GM18502 (cell line): Measurements from ENCODE around the gene PIP4K2C.
"Not testable (repeated sequence)": the region's sequence is repeated elsewhere in the genome, so short reads cannot be mapped to it uniquely, and the experiment has no call there.

ENCODE experiments used
- ATAC-seq: cut with Tn5 transposase; IDR thresholded peaks from one replicate; pipeline ENCODE4 v1.9.1; 2021; ENCODE audit warnings: mild to moderate bottlenecking; ENCODE audit not compliant: unreplicated experiment, poor library complexity

PIP4K2C gene

DNA sequence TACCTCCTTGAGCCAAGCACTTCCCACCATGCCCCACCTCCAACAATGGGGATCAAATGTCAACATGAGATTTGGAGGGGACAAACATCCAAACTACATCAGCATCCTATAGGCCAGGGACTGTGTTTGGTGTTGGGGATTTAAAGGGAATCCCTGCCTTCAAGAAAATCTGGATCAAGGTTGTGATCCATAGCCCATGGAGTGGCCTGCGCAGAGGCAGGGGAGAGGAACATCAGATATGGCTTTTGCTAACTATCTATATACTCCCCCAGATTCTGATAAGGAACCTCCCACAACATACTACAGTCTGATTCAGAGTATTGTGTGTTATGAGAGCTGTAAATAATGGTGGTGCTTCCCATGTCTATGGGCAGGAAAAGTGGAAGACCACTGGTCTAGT lies 36.1 kb upstream of the PIP4K2C start:
- ATAC-seq = no peak

DNA sequence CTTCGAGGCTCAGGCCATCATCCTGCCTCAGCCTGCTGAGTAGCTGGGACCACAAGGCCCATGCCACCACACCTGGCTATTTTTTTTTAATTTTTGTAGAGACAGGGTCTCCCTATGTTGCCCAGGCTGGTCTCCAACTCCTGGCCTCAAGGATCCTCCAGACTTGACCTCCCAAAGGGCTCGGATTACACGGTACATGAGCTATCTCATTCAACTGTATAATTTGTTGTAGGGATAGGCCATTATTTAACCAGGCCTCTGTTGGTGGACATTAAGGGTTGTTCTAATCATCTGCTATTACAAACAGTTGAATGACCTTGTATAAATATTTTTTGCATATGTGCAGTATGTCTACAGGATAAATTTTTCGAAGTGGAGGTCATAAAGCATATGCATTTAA lies 32.1 kb upstream of the PIP4K2C start:
- ATAC-seq = no peak

DNA sequence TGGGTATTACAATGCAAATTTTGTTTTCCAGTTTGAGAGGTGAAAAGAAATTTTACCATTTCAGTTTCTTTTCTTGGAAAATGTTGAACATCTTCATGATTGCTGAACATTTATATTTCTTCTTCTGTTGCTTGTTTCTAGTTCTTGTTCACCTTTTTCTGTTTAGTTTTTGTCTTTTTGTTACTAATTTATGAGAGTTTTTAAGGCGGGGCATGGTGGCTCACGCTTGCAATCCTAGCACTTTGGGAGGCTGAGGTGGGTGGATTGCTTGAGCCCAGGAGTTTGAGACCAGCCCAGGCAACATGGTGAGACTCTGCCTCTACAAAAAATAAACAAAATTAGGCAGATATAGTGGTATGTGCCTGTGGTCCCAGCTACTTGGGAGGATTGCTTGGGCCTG lies 30.5 kb upstream of the PIP4K2C start:
- no peak for ATAC-seq

DNA sequence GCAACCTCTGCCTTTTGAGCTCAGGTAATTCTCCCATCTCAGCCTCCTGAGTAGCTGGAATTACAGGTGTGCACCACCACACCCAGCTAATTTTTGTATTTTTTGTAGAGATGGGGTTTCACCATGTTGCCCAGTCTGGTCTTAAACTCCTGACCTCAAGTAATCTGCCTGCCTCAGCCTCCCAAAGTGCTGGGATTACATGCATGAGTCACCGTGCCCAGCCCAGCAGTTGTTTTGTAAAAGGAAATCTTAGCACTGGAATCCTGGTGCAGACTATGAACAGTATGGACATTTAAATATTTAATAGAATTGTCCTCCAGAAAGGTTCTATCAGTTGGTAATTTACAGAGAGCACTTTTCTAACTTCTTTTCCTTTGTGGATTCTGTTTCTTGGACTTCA lies 29.9 kb upstream of the PIP4K2C start:
- not testable (repeated sequence) for ATAC-seq

DNA sequence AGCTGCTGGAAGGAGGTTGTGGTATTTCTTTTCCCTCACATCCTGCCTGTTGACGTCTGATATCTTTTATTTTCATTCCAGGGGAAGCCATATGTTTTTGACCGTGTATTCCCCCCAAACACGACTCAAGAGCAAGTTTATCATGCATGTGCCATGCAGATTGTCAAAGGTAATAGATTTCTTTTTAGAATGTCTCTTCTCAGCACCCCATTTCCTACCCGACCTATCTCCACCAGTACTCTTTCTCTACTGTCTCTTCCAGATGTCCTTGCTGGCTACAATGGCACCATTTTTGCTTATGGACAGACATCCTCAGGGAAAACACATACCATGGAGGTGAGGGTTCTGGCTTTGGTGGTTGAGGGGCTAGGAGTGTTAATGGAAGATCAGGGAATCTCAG lies 27.6 kb upstream of the PIP4K2C start:
- ATAC-seq = no peak

DNA sequence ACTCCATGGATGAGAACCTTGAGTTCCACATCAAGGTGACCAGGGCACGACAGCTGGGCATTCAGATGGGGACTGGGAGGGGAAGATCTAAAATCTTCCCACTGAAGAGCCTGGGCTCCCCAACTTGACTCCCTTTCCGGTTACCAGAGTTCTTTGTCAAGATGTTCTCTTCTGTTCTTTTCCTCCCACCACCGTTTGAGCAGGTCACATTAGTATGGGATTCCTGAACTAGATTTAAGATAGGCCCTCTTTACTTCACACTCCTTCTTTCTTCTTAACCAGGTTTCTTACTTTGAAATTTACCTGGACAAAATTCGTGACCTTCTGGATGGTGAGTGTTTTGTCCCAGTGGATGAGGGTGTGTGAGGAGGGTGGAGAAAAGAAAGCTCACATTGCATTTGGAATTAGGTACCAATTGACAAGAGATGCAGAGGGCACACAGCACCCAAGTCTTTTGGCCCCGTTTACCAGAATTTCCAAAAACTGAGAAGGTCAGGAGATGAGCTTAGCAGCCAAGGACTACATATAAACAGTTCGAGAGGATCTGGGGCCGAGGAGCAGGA lies 26.7 kb upstream of the PIP4K2C start:
- ATAC-seq = no peak

DNA sequence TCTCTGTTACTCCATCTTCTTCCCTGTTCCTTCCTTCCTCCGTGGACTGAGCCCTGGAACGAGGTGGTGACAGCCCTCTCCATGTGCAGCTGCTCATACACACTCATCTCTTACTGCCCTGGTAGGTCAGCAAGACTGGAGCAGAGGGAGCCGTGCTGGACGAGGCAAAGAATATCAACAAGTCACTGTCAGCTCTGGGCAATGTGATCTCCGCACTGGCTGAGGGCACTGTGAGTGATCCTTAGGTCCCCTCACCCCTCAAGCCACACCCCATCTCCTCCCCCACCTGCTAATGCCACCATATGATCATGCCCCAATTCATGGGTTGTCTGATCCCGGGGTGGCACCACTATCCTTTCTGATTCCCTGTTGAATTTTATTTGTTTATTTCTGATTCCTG lies 22.2 kb upstream of the PIP4K2C start:
- no peak for ATAC-seq

DNA sequence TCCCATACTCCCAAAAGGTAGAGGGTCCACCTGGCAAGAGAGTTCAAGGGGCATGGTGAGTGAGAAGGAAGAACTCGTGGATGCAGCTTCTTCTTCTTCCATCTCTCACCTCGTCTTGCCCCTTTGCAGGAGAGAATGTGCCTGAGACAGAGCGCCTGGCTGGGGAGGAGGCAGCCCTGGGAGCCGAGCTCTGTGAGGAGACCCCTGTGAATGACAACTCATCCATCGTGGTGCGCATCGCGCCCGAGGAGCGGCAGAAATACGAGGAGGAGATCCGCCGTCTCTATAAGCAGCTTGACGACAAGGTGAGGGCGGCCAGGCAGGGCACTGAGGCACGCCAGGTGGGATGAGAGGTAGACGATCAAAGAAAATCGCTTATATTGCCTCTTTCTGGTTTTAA lies 21.1 kb upstream of the PIP4K2C start:
- no peak for ATAC-seq

DNA sequence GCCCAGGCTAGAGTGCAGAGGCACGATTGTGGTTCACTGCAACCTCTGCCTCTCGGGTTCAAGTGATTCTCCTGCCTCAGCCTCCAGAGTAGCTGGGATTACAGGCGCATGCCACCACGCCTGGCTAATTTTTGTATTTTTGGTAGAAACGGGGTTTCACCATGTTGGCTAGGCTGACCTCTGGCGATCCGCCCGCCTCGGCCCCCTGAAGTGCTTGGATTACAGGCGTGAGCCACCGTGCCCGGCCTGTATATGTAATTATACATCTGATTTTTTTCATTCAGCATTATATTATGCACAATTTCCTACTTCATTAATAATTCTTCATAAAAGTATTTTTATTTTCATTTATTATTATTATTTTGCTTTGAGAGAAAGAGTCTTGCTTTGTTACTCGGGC lies 20.6 kb upstream of the PIP4K2C start:
- ATAC-seq = not testable (repeated sequence)

DNA sequence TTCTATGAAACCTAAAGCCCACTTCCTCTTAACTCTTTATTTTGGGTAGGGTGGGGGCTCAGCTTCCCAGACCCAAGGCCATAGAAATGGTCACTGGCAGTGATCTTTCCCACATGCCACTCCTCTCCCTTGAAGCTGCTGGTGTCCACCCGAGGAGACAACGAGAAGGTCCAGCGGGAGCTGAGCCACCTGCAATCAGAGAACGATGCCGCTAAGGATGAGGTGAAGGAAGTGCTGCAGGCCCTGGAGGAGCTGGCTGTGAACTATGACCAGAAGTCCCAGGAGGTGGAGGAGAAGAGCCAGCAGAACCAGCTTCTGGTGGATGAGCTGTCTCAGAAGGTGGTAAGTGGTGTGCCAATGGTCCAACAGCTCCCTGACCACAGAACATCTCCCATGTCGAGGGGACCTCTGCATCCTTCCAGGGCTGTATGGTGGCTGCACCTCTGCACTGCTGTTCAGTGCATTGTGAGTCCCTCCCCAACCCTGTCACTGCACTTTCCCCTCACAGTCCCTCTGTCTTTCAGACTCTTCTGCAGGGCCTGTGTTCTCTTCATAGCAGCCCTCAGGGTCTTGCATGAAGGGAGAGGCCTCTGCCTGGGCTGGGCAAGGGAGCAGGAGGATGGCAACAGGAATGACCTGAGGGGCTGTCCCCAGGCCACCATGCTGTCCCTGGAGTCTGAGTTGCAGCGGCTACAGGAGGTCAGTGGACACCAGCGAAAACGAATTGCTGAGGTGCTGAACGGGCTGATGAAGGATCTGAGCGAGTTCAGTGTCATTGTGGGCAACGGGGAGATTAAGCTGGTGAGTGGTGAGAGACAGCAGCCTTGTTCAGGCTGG lies 18.8 kb upstream of the PIP4K2C start:
- no peak for ATAC-seq

DNA sequence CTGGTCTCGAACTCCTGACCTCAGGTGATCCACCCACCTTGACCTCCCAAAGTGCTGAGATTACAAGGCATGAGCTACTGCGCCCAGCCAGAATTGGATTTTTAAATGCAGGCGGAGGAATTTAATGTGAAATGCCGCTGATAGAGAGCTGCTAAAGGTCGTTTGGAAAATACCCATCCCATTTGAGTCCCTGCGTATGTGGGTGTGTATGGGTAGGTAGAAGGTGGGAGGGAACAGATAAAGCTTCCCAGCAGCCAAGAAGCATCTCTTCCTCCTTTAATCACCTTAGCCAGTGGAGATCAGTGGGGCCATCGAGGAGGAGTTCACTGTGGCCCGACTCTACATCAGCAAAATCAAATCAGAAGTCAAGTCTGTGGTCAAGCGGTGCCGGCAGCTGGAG lies 16.2 kb upstream of the PIP4K2C start:
- ATAC-seq = no peak

DNA sequence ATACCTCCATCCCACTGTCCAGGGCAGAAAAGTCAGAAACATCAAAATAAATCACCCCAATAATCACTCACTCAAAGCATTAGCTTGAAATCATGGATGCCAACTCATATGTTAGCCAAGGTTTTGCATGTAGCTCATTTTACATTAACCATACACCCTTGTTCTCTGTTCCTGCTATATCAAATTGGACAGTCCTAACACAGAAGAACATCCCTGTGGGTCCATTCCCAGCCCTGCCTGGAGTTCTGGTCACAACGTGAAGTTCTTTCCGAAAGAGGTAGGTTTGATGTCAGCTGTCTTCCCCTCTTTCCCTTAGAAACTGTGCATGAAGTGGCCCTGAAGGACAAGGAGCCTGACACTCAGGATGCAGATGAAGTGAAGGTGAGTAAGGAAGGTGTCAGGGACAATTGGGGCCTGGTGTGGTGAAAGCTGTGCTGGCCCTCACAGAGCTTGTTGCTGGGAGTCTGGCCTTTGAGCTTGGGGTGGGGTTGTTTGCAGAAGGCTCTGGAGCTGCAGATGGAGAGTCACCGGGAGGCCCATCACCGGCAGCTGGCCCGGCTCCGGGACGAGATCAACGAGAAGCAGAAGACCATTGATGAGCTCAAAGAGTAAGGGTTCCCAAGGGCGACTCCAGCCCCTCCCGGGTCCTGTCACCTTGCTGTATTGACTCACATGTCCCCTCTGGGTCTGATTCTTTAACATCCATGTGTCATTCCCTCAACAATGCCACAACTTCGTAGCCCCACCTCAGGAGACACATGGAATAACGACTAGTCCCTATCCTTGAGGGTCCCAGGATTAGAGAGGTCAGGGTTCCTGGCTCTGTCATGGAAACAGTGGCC lies 15.0 kb upstream of the PIP4K2C start:
- no peak for ATAC-seq

DNA sequence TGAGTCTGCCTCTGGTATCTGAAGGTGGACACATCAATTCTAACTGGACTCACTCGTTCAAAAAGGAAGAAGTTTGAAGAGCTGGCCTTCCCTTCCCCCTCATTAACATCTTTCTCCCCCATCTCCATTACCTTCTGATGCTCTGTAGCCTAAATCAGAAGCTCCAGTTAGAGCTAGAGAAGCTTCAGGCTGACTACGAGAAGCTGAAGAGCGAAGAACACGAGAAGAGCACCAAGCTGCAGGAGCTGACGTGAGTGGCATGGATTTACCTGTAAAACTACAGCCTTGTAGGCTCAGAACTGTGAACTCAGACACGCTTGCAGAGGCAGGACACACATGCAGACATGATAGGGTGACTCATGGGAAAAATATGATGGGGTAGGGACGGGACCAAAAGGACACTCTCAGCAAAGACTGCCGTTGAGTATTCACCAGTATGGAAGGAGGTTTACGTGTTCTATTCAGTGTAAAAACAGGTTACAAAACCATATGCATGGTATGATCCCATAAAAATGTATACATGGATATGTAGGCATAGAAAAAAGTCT lies 14.3 kb upstream of the PIP4K2C start:
- no peak for ATAC-seq

DNA sequence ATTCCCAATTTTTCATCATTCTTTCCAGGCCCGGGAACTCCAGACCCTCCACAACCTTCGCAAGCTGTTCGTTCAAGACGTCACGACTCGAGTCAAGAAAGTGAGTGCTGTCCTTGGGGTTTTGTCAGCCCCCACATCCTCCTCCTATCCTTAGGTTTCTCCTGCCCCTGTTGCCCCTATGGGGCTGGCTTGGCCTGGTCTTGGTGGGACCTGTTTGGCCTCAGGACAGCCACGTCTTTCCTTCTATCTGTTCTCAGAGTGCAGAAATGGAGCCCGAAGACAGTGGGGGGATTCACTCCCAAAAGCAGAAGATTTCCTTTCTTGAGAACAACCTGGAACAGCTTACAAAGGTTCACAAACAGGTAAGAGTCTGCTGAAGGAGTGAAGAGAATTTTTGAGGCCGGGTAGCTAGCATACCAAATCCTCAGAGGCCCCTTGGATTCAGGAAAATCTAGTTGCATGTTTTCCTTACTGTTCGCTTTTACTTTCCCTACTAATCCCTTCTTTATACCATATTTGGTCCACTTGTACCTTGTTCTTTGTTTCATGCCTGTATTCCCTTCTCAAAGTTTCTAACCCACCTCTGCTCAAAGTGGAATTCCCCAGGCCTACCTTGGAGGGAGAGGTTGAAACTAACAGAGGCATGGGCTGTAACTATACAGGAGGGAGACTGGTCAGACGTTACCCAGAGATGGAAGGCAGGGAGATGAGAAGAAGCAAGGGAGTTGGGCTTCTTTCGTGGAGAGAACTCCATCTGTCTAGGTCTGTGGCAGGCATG lies 12.8 kb upstream of the PIP4K2C start:
- ATAC-seq = no peak

DNA sequence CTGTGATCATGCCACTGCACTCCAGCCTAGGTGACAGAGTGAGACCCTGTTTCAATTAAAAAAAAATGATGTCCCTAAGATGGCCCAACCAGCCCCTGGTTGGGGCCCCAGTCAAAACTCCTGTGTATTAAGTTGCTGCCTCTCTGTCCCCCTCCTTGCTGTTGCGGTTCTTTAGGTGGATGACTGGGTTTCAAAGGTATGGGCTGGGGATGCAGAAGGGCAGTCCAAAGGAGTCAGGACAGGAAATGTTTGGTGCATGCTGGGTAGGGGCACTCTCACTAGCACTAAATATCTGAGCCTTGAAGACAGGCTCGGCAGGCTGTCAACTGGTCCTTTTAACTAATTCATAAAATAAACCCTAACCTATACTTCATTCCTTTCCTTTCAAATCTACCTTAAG lies 12.0 kb upstream of the PIP4K2C start:
- ATAC-seq = no peak

DNA sequence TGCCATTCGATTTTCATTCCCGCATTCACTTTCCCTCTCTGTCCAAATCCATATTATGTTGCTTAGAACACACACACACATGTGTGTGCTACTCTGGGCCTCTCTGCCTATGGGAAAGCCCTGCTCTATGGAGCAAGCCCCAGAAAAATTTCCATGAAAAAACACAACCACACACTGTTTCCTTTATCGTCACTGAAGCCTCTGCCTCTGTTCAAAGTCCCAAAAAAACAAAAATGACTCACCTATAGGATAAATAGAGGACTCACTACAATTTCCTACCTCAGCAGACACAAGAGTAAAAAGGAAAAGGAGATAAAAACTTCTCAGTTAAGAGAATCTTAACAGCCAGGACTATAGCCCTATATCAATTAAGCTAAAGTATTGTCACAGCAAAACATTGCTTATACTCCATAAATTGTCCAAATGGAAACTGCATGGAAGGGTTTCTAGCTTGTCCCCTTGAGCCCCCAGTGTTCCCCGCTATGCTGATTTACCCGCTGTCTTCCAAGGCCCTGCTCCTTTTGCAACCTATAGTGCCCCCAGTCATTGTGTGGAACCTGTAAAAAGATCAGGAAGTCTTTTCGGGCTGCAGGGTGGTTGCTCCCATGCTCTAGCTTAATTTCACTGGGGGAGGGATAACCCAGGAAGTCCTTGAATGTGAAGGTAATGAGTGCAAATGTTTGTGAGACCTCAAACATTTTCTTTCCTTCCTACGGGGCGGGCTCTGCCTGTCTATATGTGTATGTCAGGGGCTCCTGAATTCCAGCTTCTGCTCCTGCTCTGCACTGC lies 11.1 kb upstream of the PIP4K2C start:
- no peak for ATAC-seq

DNA sequence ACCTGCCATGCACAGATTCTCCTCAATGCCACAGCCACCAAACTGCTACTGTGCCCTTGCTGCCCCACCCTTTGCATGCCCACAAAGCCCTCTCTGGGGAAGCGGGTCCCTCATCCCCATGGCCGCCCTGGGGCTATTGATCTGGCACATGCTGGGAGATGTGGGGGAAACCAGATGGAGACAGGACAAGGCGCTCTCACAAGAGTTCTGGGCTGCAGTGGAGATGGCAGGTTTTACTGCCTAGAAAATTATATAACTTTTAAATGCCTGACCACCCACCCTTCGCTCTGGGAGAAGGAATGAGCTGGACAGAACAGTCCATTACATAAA lies 10.6 kb upstream of the PIP4K2C start:
- no peak for ATAC-seq

DNA sequence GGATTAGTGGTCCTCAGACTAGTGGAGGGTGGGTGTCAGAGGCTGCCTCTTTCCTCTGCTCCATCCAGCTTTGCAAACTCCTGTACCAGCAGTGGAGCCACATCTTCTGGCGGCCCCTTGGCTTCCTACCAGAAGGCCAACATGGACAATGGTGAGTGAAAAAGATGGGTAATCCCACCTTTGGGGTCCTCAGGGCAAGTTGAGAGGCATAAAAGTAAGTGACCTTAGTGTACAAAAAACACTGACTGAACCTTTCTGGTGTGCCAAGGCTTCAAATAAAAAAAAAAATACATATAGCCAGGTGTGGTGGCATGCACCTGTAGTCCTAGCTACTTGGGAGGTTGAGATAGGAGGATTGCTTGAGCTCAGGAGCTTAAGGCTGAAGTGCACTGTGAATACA lies 9.2 kb upstream of the PIP4K2C start:
- ATAC-seq = no peak

DNA sequence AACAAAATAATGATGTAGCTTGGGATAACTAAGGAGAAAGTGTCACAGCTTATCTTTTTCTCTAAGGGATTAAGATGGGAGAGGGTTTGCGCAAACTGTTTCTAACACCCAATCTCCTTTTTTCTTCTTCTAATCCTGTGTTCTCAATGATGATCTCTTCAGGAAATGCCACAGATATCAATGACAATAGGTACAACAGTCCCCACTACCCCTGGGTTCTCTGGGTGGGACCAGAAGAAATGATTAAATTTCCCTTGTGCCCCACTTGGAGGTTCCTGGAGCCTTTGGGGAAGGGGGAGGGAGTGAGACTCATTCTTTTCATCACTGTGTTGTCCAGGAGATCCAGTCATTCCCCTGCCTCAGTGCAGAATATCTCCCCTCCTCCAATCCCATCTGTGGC lies 8.6 kb upstream of the PIP4K2C start:
- ATAC-seq = no peak
